Measurements from ENCODE around the gene USP31.

Gene USP31

GRCh38 chr16:23149267-23149992 lies at the start of gene USP31:
Gene USP31 (minus strand): TSS chr16:23149452. CDS start chr16:23149270, 182 bp downstream.
- DNase-seq, result peak; percentile 92

GRCh38 chr16:23196539-23196938 lies 47.3 kb upstream of the USP31 start:
- no peak for DNase-seq

GRCh38 chr16:23195366-23195978 lies 46.2 kb upstream of the USP31 start:
- DNase-seq, result no peak

GRCh38 chr16:23194497-23195221 lies 45.4 kb upstream of the USP31 start:
- no peak for DNase-seq

GRCh38 chr16:23188911-23189310 lies 39.7 kb upstream of the USP31 start:
- no peak for DNase-seq

GRCh38 chr16:23187341-23187740 lies 38.1 kb upstream of the USP31 start:
- no peak for DNase-seq

GRCh38 chr16:23186171-23186570 lies 36.9 kb upstream of the USP31 start:
- no peak for DNase-seq

- no peak for DNase-seq
Measured at GRCh38 chr16:23185656-23186055, 36.4 kb upstream of the USP31 start.

- DNase-seq, result no peak
Measured at GRCh38 chr16:23183543-23183862, 34.3 kb upstream of the USP31 start.

GRCh38 chr16:23182679-23183542 lies 33.7 kb upstream of the USP31 start, which contains the start of gene SCNN1G:
Gene SCNN1G (plus strand): TSS chr16:23182745. CDS start chr16:23186272, 3,527 bp downstream.
- DNase-seq, result no peak

- peak; percentile 79 for DNase-seq
Measured at GRCh38 chr16:23182206-23182678, 33.0 kb upstream of the USP31 start.

GRCh38 chr16:23181506-23181905 lies 32.3 kb upstream of the USP31 start:
- DNase-seq, result no peak

- no peak for DNase-seq
Measured at GRCh38 chr16:23175651-23176050, 26.4 kb upstream of the USP31 start.

GRCh38 chr16:23174622-23175021 lies 25.4 kb upstream of the USP31 start:
- no peak for DNase-seq

GRCh38 chr16:23172994-23173393 lies 23.7 kb upstream of the USP31 start:
- no peak for DNase-seq

GRCh38 chr16:23172583-23172982 lies 23.3 kb upstream of the USP31 start:
- no peak for DNase-seq

GRCh38 chr16:23164736-23165135 lies 15.5 kb upstream of the USP31 start:
- no peak for DNase-seq

GRCh38 chr16:23163921-23164320 lies 14.7 kb upstream of the USP31 start:
- DNase-seq, result no peak

- no peak for DNase-seq
Measured at GRCh38 chr16:23160574-23160973, 11.3 kb upstream of the USP31 start.

- no peak for DNase-seq
Measured at GRCh38 chr16:23160082-23160481, 10.8 kb upstream of the USP31 start.

- no peak for DNase-seq
Measured at GRCh38 chr16:23158114-23158513, 8.9 kb upstream of the USP31 start.

GRCh38 chr16:23156946-23157460 lies 7.8 kb upstream of the USP31 start:
- DNase-seq, result no peak

- DNase-seq, result no peak
Measured at GRCh38 chr16:23156110-23156509, 6.9 kb upstream of the USP31 start.
